ENCODE results near the gene PGAP2.
"Not testable (repeated sequence)": the region's sequence is repeated elsewhere in the genome, so short reads cannot be mapped to it uniquely, and the experiment has no call there.

The PGAP2 gene

DNA sequence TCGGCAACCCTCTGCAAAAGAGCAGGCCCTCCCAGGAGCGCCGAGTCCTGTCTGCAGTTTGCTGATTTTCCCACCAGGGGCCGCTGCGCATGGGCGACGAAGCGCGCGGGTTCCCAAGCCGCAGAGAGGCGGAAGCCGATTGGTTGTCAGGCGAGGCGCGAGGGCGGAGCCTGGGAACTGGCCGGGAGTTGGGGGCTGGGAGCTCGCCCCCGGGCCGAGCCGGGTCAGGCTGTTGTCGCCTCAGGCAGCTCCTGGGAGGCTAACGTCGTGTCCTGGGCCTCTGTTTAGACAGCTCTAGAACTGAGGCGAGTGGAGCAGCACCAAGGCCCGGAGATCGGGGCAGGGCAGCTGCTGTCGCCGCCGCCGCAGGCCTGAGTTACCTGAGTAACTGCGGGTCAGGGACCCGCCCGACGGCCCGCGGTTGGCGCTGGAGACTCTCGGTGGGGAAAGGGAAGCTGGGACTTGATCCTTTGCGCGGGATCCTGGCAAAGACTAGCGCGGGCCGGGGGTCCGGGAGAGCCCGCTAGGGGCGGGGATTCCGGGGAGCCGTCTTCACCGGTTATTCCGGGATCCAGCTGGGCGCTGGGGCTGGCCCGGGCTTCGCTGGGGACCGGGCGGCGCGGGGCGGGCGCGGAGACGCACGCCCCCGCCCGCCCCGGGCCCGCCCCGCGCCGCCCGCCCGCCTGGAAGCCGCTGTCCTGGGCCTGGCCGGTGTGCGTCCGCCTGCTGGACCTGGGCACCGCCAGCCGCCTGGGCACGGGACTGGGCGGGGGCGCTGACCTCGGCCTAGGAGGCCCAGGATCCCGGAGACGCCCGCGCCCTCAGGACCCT, 46.8 kb downstream of the PGAP2 start, which contains the start of gene STIM1:
STIM1 (plus strand) TSS at position 688 of the 831 bp plus-strand sequence. CDS start 607 bp downstream, outside the sequence.
- peak; percentile 97 to 99 (median 98) for DNase-seq (ENCODE audit: low read depth in 2 of 3, low spot score in 1 of 3)

DNA sequence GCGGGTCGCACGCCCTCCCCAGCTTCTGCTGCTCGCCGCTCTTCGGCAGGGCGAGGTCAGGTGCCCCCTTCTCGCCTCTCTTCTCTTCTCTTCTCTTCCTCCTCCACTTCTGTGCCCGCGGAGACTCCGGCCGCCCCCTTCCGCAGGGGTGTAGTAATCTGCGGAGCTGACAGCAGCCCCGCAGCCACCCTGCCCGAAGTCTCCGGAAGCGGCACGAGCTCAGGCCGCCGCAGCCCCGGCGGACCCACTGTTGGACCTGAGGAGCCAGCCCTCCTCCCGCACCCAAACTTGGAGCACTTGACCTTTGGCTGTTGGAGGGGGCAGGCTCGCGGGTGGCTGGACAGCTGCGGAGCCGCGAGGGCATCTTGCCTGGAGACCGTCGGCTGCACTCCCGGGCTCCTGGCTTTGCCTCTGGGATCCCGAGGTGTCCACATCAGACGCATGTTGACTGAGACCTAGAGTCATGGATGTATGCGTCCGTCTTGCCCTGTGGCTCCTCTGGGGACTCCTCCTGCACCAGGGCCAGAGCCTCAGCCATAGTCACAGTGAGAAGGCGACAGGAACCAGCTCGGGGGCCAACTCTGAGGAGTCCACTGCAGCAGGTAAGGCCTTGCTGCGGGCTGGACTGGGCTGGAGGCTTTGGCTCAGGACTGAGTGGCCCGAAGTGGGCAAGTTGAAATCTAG, 47.6 kb downstream of the PGAP2 start:
- DNase-seq (ENCODE audit: low read depth in 2 of 3, low spot score in 1 of 3): no peak

DNA sequence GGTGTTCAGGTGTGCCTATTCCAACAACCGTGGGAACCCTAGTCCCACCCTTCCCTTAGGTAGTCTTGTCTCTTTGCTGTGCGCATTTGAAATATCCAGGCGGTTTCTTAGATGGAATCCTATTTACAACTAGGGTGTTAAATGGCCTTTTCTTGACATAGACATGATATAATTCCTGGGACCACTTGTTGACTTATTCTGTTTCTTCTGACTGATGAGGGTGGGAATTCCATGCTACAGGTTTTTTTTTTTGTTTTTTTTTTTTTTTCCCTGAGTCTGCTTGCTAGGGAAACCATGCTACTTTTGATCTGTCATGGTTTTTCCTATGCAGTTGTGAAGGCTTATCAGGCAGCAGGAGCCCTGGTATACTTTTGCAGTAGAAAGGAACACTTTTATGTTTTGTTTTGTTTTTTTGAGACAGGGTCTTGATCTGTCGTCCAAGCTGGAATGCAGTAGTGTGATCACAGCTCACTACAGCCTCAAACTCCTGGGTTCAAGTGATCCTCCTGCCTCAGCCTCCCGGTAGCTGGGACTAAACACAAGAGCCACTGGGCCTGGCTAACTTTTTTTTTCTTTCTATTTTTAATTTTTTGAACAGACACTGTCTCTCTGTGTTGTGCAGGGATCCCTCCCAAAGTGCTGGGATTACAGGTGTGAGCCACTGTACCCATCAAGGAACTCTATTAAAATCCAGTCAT, 48.6 kb downstream of the PGAP2 start:
- no peak for DNase-seq (ENCODE audit: low read depth in 2 of 3, low spot score in 1 of 3)

DNA sequence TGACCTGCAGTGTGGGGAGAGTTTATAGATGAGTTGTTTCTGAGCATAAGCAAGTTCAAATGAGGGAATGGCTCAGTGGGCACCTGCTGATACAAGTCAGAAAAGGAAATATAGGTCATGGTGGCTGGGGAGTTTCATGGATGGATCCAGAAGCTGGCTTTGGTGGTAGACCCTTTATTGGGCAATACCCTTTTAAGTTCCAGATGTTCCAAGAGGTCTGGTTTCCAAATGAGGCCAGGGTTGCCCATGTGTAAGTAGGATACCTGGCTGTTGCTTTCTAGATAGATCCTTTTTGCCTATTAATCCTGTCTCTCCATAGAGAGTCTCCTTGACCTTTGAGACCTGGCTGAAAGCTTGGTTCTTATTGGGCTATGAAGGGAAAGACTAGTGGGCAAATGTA, 49.3 kb downstream of the PGAP2 start:
- DNase-seq (ENCODE audit: low read depth in 2 of 3, low spot score in 1 of 3): no peak

DNA sequence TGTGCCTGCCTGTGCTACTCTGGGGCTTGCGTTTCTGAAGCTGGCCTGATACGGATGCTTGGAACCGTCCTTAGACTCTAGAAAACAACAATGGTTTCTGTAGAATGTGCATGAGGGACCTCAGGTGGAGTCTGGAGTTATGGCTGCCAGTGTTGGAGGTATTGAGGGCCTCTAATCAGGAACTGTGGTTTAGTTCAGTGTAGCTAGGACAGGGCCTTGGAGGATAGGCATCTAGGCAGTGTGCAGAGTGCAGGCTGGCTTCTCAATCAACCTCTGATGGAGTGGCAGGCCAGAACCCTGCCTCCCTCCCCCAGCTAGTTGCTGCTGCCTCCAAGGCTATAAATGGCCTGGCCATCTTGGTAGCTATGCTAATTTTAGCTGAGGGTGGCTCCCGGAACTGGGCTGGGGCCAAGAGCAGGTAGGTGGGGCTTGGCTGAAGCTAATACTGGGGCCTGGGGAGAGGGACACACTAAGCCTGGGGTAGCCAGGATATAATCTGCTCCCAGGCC, 51.1 kb downstream of the PGAP2 start:
- peak in 1 of 3 donors; percentile 8 for DNase-seq (ENCODE audit: low read depth in 2 of 3, low spot score in 1 of 3)

DNA sequence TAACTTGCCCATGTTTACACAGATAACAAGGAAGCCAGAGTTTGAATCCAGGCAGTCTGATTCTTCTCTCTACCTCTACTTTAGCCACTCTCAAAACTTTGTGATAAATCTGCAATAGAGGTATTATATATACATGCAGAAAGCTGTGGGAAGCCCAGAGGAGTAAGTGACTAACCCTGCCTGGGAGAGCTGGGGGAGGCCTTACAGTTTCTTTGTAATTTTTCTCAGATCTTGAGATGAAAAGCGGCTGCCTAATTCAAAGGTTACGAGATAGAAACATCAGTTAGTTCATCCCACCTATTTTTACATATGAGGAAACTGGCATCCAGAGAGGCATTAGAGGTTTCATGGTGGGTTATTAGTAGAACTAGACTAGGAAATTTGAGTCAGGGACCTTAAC, 52.0 kb downstream of the PGAP2 start:
- no peak for DNase-seq (ENCODE audit: low read depth in 2 of 3, low spot score in 1 of 3)

DNA sequence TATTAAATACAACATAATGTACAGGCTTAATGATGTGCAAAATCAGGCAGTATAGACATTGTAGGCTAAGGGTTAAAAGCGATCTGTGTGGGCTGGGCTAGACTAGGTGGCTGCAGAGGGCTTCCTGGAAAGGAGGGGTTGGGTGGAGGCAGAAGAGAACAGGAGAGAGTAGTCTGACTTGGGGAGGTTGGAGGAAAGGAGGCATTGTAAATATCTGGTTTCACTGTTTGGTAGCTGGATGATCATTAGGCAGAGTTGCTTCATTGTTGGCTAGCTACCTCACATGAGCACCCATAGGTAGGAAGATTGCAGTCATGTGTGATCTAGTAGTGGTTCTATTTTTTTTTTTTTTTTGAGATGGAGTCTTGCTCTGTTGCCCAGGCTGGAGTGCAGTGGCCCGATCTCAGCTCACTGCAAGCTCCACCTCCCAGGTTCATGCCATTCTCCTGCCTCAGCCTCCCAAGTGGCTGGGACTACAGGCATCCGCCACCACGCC, 52.6 kb downstream of the PGAP2 start:
- not testable (repeated sequence) for DNase-seq (ENCODE audit: low read depth in 2 of 3, low spot score in 1 of 3)

DNA sequence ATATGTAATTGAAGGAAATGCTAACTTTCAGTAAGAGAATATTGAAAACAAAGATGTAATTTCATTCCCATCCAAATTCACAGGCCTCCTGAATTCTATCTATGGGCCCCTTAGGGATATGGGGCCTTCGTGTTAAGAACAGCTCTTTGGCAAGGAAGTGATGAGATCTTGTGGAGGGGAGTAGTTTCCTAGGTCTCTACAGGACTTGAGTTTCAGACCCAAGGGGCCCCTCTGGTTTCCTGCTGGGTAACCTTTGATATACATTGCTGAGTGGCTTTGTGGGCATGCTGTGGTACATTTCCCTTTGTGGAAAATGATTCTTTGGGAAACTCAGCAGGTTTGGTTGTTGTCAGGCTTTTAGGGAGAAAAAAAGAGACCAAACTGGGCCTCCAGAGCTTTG, 53.3 kb downstream of the PGAP2 start:
- no peak for DNase-seq (ENCODE audit: low read depth in 2 of 3, low spot score in 1 of 3)

DNA sequence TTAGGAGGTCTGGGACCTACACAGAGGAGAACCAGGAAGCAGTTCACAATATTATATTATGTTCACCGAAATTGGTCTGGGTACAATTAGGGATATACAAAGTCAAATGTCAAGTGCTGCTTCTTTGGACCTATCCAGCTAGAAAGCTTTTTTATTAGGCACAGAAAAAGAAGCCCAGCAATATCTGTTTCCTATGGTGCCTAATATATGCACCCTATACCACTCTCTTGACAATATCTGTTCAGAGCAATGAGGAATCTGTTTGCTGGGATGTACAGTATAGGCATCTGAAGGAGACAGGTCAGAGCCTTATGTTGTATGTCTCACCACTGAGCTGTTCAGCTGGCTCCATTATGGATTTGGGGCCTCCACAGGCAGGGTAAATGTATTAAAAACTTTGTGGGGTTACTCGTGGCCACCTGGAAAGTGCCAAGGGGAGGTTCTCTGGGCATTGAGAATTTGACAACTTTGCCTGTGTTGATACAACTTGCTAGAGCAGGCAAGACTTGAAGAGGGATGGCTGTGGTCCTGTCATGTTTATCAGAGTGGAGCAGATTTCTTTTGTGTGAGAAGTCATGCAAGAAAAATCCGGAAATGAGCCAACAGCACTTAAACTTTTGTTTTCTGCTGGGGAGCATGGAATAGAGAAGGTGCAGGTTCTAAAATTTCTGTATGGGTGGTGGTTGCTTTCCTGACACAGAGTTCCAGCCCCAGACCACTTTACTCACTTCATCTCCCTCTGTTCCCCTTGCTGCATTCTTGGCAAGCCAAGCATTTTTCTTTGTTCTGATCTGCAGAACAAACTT, 57.2 kb downstream of the PGAP2 start:
- DNase-seq (ENCODE audit: low read depth in 2 of 3, low spot score in 1 of 3): no peak

DNA sequence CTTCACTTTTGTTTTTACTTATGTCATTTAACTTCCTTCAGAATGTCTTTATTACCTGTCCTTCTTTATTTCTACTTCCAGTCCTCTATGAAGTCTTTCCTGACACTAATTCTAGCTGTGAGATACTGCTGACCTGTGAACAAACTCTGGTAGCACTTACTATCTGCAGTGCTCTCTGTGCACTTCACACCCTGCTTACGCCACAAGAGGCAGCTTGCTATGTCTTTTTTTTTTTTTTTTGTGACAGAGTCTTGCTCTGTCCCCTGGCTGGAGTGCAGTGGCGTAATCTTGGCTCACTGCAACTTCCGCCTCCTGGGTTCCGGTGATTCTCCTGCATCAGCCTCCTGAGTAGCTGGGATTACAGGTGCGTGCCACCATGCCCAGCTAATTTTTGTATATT, 57.8 kb downstream of the PGAP2 start:
- DNase-seq (ENCODE audit: low read depth in 2 of 3, low spot score in 1 of 3): no peak

DNA sequence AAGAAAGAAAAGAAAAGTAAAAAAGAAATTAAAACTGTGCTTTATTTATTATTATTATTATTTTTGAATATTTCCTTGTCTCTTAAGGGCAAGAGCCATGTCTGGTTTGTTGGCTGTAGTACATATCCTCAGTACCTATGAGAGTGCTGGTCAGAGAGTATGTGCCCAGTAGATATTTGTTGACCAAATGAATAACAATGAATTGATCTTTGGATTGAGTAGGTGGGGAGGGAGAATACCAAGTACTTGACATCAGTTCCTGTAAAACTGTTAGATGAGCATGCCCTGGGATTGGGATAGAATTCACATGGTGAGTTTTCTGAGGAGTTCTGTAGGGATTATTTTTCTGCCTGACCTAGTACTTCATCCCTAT, 58.5 kb downstream of the PGAP2 start:
- DNase-seq (ENCODE audit: low read depth in 2 of 3, low spot score in 1 of 3): no peak

DNA sequence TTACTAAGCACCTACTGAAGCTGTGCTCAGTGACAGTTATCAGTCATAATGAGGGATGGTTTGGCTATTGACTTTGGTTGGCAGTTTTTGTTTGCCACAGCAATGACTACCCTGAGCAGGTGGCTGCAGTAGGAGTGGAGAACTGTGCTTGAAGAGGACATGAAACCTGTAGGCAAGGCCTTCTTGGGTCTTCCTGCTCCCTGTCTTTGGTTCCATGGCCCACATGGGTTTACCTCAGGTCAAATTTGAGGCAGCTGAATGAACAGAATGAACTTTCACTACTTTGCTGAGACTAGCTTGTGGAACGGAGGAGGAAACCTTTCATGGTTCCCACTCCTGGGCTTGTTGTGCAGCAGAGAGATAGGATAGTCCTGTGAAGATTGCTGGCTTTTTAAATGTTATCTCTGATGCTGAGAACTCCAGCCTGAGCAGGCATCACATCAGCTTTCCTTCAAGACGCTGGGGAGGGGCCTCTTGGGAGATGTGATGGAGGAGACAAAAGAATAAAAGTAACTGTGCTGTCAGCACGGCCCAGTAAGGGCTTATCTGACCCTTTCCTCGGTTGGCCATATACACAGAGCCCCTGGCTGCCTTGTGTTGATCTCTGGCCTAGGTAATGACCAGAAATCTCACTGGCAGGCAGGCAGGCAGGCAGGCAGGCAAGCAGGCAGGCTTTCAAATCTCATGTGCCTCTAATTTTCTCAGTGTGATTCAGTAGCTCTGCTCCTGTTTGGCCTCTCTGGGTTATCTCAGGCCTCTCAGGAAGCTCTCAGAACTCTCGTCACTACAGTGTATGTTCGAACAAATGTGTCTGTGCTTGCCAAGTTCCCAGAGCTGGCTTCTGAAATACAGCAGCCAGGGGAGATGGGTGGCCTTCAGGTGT, 59.1 kb downstream of the PGAP2 start:
- DNase-seq (ENCODE audit: low read depth in 2 of 3, low spot score in 1 of 3): peak in 1 of 3 donors; percentile 17

DNA sequence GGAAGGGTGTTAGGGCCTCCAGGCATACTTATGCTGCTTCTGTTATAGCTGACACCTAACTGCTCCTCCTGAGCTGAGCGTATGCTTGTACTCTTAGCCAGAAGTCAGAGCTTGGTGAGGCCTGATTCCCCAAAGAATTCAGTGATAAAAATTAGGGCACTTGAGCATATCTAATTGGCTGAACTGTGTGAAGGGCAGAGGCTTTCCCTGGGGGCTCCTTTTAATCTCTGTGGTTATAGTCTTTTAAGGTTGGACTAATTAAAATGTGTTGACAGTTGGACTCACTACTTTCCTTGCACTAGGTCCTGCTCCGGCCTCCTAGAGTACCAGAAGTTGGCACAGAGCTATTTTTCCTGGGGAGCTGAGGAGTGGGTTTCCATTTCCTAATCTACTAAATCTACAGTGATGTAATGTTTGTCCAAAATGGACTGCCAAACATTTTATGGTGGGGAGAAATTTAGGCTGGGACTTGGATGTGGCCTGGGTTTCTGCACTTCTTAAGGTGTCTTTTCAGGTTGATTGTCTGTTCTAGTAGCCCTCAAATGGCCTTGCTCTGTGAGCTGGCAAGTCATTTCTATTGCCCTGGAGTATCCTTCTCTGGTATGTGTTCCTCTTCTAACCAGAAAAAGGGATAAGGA, 65.5 kb downstream of the PGAP2 start:
- DNase-seq (ENCODE audit: low read depth in 2 of 3, low spot score in 1 of 3): no peak

Data from stimulated activated CD4-positive, alpha-beta T cell treated with anti-CD3 and anti-CD28 coated beads, Interleukin-12 subunit alpha, Interleukin-12 subunit beta, amount 100 ng/mL, for 48 hours (primary cell).